Colon (tissue), 2 donors: Measurements from ENCODE around the gene CCDC83.
"Not testable (repeated sequence)": the region's sequence is repeated elsewhere in the genome, so short reads cannot be mapped to it uniquely, and the experiment has no call there.

Experiments used
- FAIRE-seq: peaks from 2 replicates; lab custom pipeline; 2012; peaks lifted over from hg19 to GRCh38; lab: Jason Lieb, UNC
- donor health status: control.
- donor health status: control.

Gene CCDC83

DNA sequence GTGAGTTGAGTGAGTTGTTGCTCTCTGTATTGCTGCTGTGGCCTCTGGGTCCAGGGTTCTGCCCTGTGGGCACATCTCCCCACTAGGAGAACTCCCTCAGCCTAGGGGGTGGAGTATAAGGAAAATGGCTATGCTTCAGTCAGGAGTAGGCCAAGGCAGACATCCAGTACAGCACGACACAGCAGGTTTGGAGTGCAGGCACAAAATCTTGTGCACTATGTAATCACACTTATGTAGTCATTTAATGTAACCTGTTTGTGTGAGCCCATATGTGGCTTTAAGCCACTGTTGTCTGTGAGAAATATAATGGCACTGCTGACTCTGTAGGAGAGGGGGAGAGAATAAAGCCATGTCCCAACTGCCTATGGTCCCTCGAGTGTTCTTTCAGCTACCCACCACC lies 90.1 kb downstream of the CCDC83 start:
- no peak for FAIRE-seq

GRCh38 chr11:85945788-85946187 lies 90.6 kb downstream of the CCDC83 start:
- FAIRE-seq: no peak

GRCh38 chr11:85946221-85946620 lies 91.0 kb downstream of the CCDC83 start:
- no peak for FAIRE-seq

DNA sequence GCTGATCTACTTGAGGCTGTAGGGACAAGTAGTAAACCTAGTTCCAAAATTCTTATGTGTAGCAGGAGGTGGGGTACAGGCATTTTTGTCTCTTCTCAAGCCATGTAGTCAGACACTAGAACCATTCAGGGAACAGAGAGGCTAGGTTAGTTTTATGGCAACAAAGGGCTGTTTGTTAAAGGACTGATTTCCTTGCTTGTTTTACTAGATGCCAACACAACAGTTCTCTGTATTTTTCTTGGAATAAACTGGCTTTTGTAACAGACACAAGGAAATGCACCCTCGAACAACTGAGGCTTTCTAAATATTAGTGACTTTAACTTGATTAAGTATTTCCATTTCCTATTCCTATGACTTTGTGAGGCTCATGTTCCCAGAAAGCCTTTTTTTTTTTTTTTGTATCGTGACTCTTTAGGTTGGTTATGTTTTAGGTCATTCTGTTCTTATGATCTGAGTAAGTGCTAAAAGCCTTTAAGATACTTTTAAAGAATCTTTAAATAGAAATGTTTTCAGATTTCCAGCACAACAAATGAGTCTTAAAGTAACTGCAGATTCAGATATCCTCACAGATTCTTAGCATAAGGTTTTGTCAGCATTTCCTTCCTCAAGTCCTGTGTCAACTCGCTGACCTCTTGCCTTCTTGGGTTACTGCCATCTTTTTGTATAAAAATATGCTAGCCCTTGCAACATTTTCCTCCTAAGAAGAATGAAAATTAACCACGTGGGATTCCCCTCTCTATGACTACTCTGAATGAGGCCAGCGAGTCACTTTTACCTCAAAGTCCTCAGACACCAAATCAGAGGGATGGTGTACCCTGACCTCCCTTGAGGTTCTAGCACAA lies 92.5 kb downstream of the CCDC83 start:
- FAIRE-seq: no peak

GRCh38 chr11:85948884-85949283 lies 93.7 kb downstream of the CCDC83 start:
- no peak for FAIRE-seq

GRCh38 chr11:85949798-85950197 lies 94.6 kb downstream of the CCDC83 start:
- FAIRE-seq: no peak

DNA sequence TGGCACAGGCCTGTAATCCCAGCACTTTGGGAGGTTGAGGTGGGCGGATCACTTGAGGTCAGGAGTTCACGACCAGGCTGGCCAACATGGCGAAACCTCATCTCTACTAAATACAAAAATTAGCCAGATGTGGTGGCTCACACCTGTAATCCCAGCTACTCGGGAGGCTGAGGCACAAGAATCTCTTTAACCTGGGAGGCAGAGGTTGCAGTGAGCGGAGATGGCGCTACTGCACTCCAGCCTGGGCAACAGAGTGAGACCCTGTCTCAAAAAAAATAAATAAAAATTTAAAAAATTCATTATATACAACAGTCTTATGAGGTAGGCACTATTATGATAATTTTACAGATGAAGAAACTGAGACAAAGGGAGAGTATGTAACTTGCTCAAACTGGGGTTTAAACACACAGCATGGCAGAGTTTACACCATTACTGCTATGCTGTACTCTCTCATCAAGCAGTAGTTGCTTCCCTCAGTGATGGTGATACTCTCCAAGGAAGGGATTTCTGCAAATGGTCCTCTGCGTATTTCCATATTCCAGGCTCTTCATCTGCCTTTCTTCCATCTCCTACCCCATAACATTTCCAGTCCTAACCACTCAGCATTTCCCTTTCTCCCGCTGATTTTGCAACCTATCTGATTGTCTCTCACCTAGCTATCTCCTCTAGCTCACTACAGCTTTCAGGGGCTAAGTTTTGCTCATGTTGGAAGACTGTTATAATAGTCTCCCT lies 95.3 kb downstream of the CCDC83 start:
- FAIRE-seq: no peak

- FAIRE-seq: no peak
Observed at GRCh38 chr11:85951049-85951405, 95.8 kb downstream of the CCDC83 start.

DNA sequence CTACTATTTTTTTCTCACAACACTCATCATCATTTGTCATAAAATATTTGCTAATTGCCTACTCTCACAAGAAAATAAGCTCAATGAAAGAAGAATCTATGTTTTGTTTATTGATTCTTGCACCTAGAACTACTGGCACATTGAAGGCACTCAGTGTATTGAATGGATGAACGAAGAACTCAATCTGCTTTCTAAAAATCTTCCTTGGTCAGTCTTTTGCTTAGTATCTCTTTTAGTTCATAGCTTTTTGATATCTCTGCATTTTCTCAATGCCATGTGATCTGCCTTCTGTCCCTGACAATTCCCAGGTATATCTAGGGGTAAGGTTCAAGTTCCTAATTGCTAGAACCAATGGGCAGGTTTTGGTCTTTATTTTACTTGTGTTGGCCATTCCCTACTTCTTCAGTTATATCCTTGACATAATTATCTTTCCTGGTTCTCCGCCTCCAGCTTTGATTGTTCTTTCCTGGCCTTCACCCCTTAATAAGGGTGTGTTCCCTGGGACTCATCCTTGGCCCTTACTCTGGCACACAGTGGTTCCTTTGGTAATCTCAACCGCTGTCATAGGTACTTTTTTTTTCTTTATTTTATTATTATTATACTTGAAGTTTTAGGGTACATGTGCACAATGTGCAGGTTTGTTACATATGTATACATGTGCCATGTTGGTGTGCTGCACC lies 96.4 kb downstream of the CCDC83 start:
- no peak for FAIRE-seq

- FAIRE-seq: not testable (repeated sequence)
Observed at GRCh38 chr11:85952108-85952485, 96.9 kb downstream of the CCDC83 start.

GRCh38 chr11:85953491-85954143 lies 98.4 kb downstream of the CCDC83 start:
- no peak for FAIRE-seq

GRCh38 chr11:85955531-85955930 lies 100.3 kb downstream of the CCDC83 start:
- no peak for FAIRE-seq

DNA sequence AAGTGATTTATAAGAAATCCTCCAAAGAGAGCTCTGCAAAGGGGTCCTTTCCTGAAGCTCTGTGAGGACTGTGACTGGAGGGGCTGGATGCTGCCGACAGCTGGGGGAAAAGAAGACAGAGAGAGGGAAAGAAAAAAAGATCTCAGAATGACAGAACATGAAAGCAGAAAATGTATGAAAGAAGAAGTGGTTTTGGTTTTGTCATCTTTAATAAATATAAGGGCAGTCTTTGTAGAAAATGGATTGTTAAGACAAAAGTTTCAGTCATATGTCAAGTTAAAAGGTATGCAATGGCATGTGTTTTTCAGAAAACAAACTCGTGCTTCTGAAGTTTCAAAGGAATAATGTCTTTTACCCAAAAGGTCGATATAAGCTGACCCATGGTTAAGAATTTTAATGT lies 105.5 kb downstream of the CCDC83 start:
- FAIRE-seq: no peak

- no peak for FAIRE-seq
Observed at GRCh38 chr11:85961130-85961529, 105.9 kb downstream of the CCDC83 start.

- no peak for FAIRE-seq
Observed at GRCh38 chr11:85961930-85962363, 106.8 kb downstream of the CCDC83 start.

GRCh38 chr11:85965202-85965601 lies 110.0 kb downstream of the CCDC83 start:
- no peak for FAIRE-seq

DNA sequence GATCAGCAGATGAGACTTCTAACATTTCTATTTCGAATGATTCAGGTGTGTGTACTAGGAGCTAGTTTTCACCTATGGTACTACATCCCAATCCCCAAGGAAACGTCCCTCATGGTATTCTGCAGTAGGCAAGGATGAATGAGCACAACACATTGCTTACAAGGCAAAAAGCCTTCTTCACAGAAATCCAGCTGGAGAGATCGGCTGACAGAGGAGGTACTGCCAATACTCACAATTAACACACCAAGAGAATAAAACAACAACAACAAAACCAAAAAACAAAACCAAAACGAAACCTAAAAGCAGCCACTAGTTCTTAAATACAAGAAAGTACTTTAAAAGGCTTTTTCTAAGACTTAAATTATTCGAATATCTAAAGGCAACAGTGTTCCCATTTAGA lies 112.3 kb downstream of the CCDC83 start:
- no peak for FAIRE-seq
